B cell (primary cell): ENCODE results near the gene PITPNM2.

Experiments
- CTCF ChIP-seq: fragments of 200-600 bp; IDR thresholded peaks from one replicate; pipeline ENCODE4 v1.8.0; 2022; ENCODE audit warnings: antibody characterized with exemption, mild to moderate bottlenecking
- EZH2 ChIP-seq: IDR thresholded peaks from 2 replicates; pipeline ENCODE4 v1.6.1; 2012; ENCODE audit warnings: borderline replicate concordance, low read depth, mild to moderate bottlenecking, moderate library complexity, low read length; ENCODE audit not compliant: insufficient read depth, poor library complexity, severe bottlenecking

- TF ChIP-seq CTCF = no peak
- TF ChIP-seq EZH2 = no peak
These were observed 31.1 kb downstream of the PITPNM2 start for GRCh38 chr12:123119808-123120207.
